OCI-LY7 (cell line): ENCODE measurements around the gene QSOX1. TPM values are rescaled to one million over a fixed set of nuclear protein-coding genes. Genes with fewer than 3 reads are reported as not detected.

ENCODE experiments used
- BruUV-seq: library from RNA; stranded (reverse); fragments of 400-500 nt; replicated peaks from 2 replicates; lab custom pipeline; 2021; lab: Mats Ljungman, UMichigan
- CTCF ChIA-PET: fragments of 300-600 bp; sonication (Branson Sonifier 250); formaldehyde crosslinking; loops from one replicate; lab custom pipeline; 2022; ENCODE audit warnings: antibody characterized with exemption; ENCODE audit not compliant: unreplicated experiment; lab: Charles Lee
- POLR2A ChIA-PET: fragments of 300-600 bp; sonication (Branson Sonifier 250); formaldehyde crosslinking; loops from one replicate; lab custom pipeline; 2022; ENCODE audit warnings: antibody characterized with exemption; lab: Charles Lee
- DNase-seq: peaks from one replicate; pipeline ENCODE4 v3.0.0-alpha.2; 2015; ENCODE audit warnings: low spot score
- H2AFZ ChIP-seq: fragments of 200-600 bp; sonication (generic), shearing (Covaris generic); 2 replicates; pipeline ENCODE4 v1.6.1; 2014; ENCODE audit warnings: mild to moderate bottlenecking, antibody characterized with exemption, low read length, moderate library complexity
- H3K27ac ChIP-seq: fragments of 200-600 bp; sonication (generic); 2 replicates; pipeline ENCODE4 v1.5.1; 2014; ENCODE audit warnings: mixed run types, low read depth, mild to moderate bottlenecking, moderate library complexity, low read length, inconsistent platforms; ENCODE audit not compliant: poor library complexity, severe bottlenecking
- H3K36me3 ChIP-seq: fragments of 200-600 bp; sonication (generic); 2 replicates; pipeline ENCODE4 v1.6.1; 2014; ENCODE audit warnings: mild to moderate bottlenecking, antibody characterized with exemption, low read length, moderate library complexity, mixed read lengths; ENCODE audit not compliant: insufficient read depth
- H3K4me1 ChIP-seq: fragments of 200-600 bp; sonication (generic); 2 replicates; pipeline ENCODE4 v1.5.1; 2014; ENCODE audit warnings: mild to moderate bottlenecking, low read length; ENCODE audit not compliant: insufficient read depth, poor library complexity, severe bottlenecking
- H3K4me2 ChIP-seq: fragments of 200-600 bp; sonication (generic); 2 replicates; pipeline ENCODE4 v1.6.1; 2014; ENCODE audit warnings: mild to moderate bottlenecking, low read length
- H3K4me3 ChIP-seq: fragments of 200-600 bp; sonication (generic); 2 replicates; pipeline ENCODE4 v1.5.1; 2014; ENCODE audit warnings: mild to moderate bottlenecking, low read depth, low read length; ENCODE audit not compliant: poor library complexity, severe bottlenecking
- H3K79me2 ChIP-seq: fragments of 200-600 bp; sonication (generic); 2 replicates; pipeline ENCODE4 v1.6.1; 2016; ENCODE audit warnings: low read depth, mild to moderate bottlenecking, low read length, moderate library complexity, mixed read lengths; ENCODE audit not compliant: insufficient read depth
- H3K9me2 ChIP-seq: fragments of 200-600 bp; sonication (generic); 2 replicates; pipeline ENCODE4 v1.6.1; 2016; ENCODE audit warnings: mild to moderate bottlenecking, low read length, mixed read lengths; ENCODE audit not compliant: insufficient read depth
- H3K9me3 ChIP-seq: fragments of 200-600 bp; sonication (generic); 2 replicates; pipeline ENCODE4 v1.6.1; 2014; ENCODE audit warnings: mild to moderate bottlenecking, mixed run types, low read length, mixed read lengths
- H4K20me1 ChIP-seq: fragments of 200-600 bp; sonication (generic); 2 replicates; pipeline ENCODE4 v1.6.1; 2014; ENCODE audit warnings: mild to moderate bottlenecking, antibody characterized with exemption, low read length, moderate library complexity, mixed read lengths; ENCODE audit not compliant: insufficient read depth
- EZH2phosphoT487 ChIP-seq: fragments of 200-600 bp; sonication (generic); IDR thresholded peaks from 2 replicates; pipeline ENCODE4 v1.6.1; 2018; ENCODE audit warnings: low read depth, borderline replicate concordance, mild to moderate bottlenecking, mixed run types, antibody characterized with exemption, low read length, moderate library complexity, mixed read lengths
- intact Hi-C: fragments of 100-400 bp; cut with micrococcal nuclease; formaldehyde crosslinking; loops from one replicate; pipeline ENCODE4 v1.10.0; 2022; ENCODE audit not compliant: unreplicated experiment
- total RNA-seq, 2 experiments: library from RNA; depleted of rRNA in 1 of 2; stranded (reverse); fragments of >200 nt in 1 of 2; shearing (Covaris generic) in 1 of 2; gene quantifications; 2 replicates each; pipeline ENCODE4 v1.2.3, GENCODE V29; 2014 to 2022
- TF ChIP-seq, protein P1 (sequence below): fragments of 200-600 bp; sonication (generic); conservative IDR thresholded peaks from 2 replicates; pipeline ENCODE4 v1.5.1; 2014; ENCODE audit warnings: mild to moderate bottlenecking, antibody characterized with exemption, low read length, moderate library complexity, mixed read lengths

Gene QSOX1
- total RNA-seq, 2 experiments from 2014 or later, result 8.4 to 23.6 TPM

DNA sequence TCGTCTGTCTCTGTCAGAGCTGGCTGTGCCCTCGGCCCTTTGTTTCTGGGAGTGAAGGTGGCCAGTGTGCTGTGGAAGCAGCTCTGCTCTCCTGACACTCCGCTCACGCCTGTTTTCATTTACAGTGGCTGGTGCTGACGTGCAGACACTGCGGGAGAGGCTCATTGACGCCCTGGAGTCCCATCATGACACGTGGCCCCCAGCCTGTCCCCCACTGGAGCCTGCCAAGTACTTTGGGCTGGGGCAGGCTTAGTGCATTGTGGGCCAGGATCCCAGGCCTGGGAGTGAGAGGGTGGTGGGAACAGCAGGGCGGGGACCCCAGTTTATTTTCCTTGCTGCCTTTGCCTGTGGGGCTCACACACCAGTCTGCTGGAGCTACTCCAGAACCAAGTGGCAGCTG is 21.1 kb downstream of the QSOX1 start:
- intact Hi-C loops, result loop anchor here (5.0 kb wide), 1 partner anchor 364 kb away; no protein-coding TSS in a partner anchor
- POLR2A ChIA-PET, result no interaction called here
- CTCF ChIA-PET, result interaction anchor here (0.6 kb wide), 1 partner anchor 12 kb away, joined by 3 read pairs; no protein-coding TSS in a partner anchor
- no TSS peak for BruUV-seq
- no peaks in the 10 kb centered on the region for H4K20me1 ChIP-seq
- H3K9me3 ChIP-seq, result no peaks in the 10 kb centered on the region
- no peak overlapping the region for H2AFZ ChIP-seq
- H3K9me2 ChIP-seq, result no peaks in the 10 kb centered on the region
- no peaks in the 10 kb centered on the region for H3K79me2 ChIP-seq
- no peak overlapping the region for H3K4me2 ChIP-seq
- H3K4me3 ChIP-seq, result no peak overlapping the region
- H3K27ac ChIP-seq, result no peak overlapping the region
- no peak for TF ChIP-seq EZH2phosphoT487
- TF ChIP-seq, protein P1, sequence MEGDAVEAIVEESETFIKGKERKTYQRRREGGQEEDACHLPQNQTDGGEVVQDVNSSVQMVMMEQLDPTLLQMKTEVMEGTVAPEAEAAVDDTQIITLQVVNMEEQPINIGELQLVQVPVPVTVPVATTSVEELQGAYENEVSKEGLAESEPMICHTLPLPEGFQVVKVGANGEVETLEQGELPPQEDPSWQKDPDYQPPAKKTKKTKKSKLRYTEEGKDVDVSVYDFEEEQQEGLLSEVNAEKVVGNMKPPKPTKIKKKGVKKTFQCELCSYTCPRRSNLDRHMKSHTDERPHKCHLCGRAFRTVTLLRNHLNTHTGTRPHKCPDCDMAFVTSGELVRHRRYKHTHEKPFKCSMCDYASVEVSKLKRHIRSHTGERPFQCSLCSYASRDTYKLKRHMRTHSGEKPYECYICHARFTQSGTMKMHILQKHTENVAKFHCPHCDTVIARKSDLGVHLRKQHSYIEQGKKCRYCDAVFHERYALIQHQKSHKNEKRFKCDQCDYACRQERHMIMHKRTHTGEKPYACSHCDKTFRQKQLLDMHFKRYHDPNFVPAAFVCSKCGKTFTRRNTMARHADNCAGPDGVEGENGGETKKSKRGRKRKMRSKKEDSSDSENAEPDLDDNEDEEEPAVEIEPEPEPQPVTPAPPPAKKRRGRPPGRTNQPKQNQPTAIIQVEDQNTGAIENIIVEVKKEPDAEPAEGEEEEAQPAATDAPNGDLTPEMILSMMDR, result no peak
- no peak for DNase-seq
- H3K4me1 ChIP-seq, result no peaks in the 10 kb centered on the region
- no peaks in the 10 kb centered on the region for H3K36me3 ChIP-seq

DNA sequence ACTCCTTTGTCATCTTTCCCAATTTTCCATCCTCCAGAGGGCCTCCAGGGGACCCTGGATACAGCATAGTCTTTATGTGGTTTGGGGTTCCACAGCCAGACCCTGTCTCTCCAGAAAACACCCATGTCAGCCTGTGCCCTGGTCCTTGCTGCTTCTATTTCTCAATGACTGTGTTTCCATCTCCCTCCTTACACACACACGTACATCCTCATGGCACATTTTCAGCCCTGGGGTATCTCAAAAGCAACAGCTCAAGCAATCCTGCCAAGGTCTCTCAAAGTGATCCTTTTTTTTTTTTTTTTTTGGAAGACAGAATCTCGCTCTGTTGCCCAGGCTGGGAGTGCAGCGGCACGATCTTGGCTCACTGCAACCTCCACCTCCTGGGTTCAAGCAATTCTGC is 22.3 kb downstream of the QSOX1 start:
- POLR2A ChIA-PET, result interaction anchor here (0.6 to 0.7 kb wide), 4 partner anchors 36 to 1328 kb away, joined by 3 read pairs; no protein-coding TSS in a partner anchor
- intact Hi-C loops, result loop anchor here (5.0 kb wide), 1 partner anchor 365 kb away; no protein-coding TSS in a partner anchor
- no peak overlapping the region for H3K27ac ChIP-seq
- no peak for DNase-seq
- CTCF ChIA-PET, result no interaction called here
- H2AFZ ChIP-seq, result no peak overlapping the region
- TF ChIP-seq, protein P1, result no peak
- no peak for TF ChIP-seq EZH2phosphoT487
- no peaks in the 10 kb centered on the region for H3K9me2 ChIP-seq
- H3K36me3 ChIP-seq, result no peaks in the 10 kb centered on the region
- H3K4me3 ChIP-seq, result no peak overlapping the region
- H3K79me2 ChIP-seq, result no peaks in the 10 kb centered on the region
- H3K9me3 ChIP-seq, result no peaks in the 10 kb centered on the region
- no TSS peak for BruUV-seq
- no peaks in the 10 kb centered on the region for H3K4me1 ChIP-seq
- H4K20me1 ChIP-seq, result no peaks in the 10 kb centered on the region
- no peak overlapping the region for H3K4me2 ChIP-seq

DNA sequence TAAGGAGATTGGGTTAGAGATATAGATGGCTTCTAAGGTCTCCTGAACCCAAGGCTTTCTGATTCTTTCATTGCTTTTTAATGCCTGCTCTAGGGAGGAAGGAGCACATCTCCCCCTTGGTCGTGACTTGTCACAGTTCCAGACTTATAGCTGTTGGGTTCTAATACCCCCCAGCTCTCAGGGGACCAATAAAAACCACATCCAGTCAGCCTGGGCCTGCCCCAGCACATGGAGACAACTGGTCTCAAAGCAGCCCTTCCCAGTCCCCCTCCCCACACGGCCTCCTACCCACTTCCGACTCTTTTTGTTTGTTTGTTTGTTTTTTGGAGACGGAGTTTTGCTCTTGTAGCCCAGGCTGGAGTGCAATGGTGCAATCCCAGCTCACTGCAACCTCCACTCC is 23.3 kb downstream of the QSOX1 start:
- Histone ChIP-seq H3K27ac (no peak overlapping the region), H3K4me2 (no peak overlapping the region), H4K20me1 (no peaks in the 10 kb centered on the region), H3K79me2 (no peaks in the 10 kb centered on the region), H3K4me3 (no peak overlapping the region), H3K9me3 (no peaks in the 10 kb centered on the region), H3K4me1 (no peaks in the 10 kb centered on the region), H2AFZ (no peak overlapping the region), H3K9me2 (no peaks in the 10 kb centered on the region), H3K36me3 (no peaks in the 10 kb centered on the region)
- DNase-seq, result no peak
- BruUV-seq, result no TSS peak
- CTCF ChIA-PET, result interaction anchor here (0.6 kb wide), 1 partner anchor 70 kb away, joined by 3 read pairs; no protein-coding TSS in a partner anchor
- POLR2A ChIA-PET, result interaction anchor here (0.7 kb wide), 1 partner anchor 249 kb away, joined by 3 read pairs; no protein-coding TSS in a partner anchor
- TF ChIP-seq EZH2phosphoT487, result no peak
- TF ChIP-seq, protein P1, result no peak
- intact Hi-C loops, result loop anchor here (2.0 to 5.0 kb wide), 2 partner anchors 366 to 471 kb away; no protein-coding TSS in a partner anchor
